T-helper 9 cell (primary cell): Measurements from ENCODE around the gene TXNRD2.

ENCODE experiments used
- DNase-seq: peaks from one replicate; pipeline ENCODE4 v3.0.0-alpha.2; 2020

TXNRD2 gene

DNA sequence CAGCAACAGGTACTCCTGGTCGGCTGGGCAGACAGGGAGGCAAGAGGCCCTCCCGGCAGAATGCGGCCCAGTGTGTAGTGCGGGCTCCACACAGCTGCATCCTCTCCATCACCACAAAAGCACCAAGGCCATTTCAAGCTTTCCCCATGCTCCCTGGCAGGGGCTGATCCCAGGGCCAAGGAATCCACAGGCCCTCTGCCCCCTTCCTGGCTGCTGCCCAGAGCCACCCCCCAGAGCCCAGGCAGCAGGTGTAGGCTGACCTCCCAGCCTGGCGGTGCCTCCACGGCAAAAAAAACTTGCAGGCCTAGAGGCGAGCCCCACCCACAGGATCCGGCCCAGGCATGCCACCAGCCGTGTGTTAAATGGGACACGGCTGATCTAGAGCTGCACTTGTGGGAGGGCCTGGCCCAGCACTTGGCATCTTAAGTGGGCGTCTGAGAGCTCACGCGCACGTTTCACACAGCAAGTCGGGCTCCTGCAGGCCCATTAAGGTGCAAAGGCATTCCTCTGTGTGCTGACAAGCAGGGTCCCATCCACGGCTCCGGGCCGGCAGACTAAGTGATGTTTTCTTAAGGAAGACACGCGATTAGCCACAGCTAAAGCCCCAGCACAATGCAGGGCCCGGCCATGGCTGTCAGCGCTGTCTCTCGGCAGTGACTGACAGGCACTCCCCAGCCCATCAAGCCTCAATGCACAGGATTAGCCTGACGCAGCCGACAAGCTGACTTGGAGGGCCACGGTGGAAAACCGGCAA is 67.1 kb downstream of the TXNRD2 start:
- DNase-seq, result no peak

DNA sequence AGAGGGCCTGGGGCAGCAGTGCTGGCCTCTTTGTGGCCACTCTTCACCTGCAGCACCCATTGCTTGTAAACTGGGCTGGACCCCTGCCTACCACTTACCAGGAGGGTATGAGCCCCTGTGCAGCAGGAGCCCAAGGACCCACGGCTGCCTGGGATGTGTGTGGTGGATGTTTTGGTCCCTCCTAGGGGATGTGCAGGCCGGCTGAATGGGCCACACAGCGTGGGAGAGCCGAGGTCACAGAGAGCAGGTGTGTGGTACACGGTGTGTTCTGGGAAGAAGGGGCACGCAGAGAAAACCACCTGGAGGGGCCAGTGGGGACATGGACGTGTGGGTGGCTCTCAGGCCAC is 67.7 kb downstream of the TXNRD2 start:
- DNase-seq, result no peak

DNA sequence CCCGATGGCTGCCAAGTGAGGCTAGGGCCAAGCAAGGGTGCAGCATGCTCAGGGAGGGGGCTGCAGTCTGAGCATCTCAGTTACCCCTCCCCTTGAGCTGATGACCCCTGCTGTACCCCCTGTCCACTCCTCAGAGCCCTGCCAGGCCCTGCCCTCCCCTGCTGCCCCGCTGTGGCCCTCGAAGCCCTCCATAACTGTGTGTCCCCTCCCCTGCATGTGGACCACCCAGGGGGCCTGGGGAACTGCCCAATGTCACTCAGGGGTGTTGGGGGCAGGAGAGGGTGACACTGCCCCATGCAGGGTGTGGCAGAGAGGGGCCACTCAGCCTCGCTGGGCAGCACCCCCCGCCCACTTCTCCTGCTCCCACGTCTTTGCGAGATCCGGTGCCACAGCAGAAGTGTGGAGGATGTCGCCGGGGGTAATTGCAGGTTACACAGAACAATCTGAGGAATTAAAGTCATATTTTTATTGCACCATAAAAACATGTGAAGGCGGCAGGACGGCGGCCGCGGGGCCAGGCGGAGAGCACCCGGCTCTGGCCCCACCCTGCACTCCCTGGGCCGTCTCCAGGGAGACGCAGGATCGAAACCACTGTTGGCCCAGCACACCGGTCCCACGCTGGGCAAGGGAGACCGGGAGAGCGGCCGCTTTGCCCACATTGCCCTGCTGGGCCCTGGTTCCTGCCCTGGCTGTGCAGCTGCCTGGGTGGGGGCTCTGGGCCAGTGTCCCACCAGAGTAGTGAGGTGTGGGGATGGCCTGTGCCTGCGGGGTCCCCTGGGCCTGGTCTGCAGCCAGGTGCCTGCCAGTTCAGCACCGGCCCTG is 68.3 kb downstream of the TXNRD2 start:
- no peak for DNase-seq

DNA sequence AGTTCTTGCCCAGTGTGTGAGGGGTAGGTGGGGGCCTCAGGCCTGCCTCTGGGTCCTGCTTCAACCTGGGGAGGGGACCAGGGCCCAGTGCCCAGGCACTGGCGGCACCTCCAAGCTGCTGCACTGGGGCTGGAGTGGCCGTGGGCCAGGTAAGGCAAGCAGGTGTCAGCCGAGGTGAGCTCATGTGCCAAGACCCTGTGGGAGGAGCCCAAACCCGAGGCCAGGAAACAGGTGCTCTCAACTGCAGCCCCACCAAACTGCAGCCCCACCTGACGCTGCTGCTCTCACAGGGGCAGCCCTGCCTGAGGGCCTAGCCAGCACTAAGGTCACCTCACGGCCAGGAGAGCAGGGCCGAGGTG is 68.9 kb downstream of the TXNRD2 start:
- DNase-seq, result no peak

DNA sequence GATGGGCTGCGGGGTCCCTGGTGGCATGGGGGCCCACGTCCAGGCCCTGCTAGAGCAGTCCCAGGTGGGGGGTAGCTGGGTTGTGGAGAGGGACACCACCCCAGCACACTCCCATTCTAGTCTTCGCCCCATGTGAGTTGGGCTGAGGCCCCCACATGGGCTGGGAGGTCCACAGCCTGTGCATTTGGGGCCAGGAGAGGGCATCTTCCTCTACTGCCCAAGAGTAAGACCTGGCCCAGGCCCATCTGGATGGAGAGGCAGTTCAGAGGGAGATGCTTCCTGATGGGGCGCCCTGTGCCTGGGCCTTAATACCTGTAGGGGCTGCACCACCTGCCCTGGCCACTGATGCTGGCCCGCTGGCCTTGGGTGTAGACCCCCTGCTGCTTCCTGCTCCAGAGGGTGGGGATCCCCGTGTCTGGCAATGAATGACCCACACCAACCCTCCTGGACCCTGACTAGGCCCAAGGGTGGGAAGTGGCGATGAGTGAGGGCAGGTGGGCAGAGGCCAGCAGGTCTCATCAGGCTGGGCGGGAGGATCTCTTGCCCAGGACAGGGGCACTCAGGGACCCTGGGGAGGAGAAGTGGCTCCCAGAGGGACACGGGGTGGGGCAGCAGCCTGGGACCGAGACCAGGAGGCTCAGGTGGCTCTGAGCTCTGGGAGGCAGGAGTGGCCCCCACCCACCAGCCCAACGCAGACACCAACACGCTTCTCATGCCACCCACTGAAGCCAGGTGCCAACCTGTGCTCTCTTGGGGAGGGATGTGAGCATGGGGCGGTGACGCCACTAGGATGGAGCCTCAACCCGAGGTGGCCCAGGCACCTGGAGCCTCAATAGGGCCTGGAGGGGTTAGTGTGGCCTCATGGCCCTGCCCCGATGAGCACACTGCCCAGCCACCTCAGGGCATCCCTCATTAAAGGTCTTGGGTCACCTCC is 69.5 kb downstream of the TXNRD2 start:
- no peak for DNase-seq

DNA sequence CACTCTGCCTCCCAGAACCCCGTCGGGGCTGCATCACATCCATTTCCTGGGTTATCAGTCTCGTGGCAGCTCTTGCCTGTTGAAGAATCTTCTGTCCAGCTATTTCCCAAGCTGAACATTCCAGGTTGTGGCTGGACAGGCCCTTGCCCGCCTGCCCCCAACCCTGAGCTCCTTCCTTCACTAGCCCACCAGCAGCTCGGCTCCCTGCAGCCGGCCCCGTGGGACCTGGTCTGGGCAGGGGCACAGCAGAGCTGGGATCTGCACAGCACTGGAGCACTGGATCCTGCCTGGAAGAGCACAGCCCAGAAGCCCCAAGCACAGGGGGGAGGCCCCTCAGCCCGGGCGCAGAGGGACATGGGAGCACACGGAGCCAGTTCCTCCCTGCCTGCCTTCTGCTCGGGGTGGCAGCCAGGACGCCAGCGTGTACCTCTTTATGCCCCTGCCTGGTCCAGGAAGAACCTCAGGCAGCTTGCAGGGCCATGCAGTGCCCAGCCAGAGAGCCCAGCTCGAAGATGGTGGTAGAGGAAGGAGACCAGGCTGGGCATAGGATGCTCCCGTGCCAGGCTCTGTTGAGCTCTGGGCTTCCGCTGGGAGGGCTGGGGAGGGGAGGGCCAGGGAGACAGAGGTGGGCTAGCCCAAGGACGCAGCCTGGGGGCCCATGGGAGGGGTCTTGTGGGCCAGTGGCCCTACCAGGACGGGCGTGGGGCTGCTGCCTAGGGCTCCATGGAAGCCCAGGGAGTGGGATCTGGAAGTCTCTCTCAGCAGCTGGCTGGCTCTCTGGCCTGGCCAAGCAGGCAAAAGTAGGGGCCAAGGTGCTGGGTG is 70.4 kb downstream of the TXNRD2 start:
- no peak for DNase-seq

GRCh38 chr22:19870153-19871022 is 71.2 kb downstream of the TXNRD2 start:
- DNase-seq, result no peak

DNA sequence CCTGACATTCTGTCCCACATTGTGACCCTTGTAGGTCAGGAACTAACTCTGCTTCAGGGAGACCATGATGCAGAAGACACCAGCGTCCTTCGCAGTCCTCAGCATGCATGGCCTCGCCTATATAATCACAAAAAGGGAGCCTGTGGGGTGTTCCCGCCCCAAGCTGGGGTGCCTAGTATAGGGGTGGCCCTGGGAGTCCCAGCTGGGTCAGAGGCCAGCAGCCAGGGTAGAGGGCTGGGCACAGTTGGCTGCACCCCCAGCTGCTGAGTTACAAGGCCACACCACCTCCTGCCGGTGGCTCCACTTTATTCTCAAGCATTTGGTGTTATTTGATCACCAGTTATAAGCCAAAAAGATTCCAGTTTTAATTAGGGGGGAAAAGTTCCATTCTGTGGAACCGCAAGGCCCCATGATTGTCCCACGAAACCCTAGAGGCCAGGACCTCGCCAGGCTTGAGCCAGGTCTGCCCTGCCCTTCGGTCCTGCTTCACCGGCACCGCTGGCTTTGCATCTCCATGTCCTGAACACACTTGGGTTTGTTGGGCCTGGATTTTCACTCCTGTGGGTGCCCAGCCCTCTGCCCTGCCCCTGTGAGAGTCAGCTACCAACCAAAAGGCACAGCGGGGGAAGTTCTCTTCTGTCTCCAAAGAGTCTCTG is 72.0 kb downstream of the TXNRD2 start:
- DNase-seq, result no peak

GRCh38 chr22:19868773-19869471 is 72.7 kb downstream of the TXNRD2 start:
- DNase-seq, result no peak

DNA sequence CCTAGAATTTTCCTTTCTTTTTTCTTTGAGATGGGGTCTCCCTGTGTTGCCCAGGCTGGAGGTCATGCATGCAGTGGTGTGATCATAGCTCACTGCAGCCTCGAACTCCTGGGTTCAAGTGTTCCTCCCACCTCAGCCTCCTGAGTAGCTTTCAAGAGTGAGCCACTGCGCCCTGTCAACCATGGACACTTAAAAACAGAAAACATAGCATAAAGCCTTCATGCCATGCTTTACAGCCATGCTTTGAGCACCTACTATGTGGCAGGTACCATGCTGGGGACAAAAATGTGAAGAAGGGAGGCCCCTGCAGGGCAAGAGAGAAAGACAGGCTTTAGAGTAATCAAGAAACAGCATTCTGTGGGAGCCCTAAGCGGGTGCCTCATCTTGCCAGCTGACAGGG is 73.3 kb downstream of the TXNRD2 start:
- DNase-seq, result no peak

DNA sequence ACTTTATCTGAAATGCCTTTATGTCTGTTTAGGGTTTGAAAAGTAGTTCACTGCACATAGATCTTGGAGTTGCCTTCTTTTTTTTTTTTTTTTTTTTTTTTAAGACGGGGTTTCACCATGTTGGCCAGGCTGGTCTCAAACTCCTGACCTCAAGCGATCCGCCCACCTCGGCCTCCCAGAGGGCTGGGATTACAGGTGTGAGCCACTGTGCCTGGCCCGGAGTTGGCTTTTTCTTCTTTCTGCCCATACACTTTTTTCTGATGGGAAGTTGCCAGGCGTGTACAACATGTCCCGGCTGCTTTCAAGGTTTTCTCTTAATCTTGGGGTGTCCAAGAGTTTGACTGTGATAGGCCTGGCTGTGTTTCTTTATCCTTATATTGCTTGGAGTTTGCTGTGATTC is 74.0 kb downstream of the TXNRD2 start:
- DNase-seq, result no peak

DNA sequence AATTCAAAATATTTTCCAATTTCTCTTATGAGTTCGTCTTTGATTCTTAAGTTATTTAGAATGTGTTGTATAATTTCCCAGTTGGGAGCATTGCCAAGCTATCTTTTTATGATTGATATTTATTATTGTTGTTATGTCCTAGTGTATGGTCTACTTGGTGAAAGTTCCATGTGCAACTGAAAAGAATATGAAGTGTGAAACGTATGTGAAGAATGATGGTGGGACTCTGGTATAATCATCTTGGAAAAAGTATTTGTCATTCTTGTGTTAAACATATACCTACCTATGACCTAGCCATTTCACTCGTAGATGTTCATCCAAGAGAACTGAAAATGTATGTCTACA is 75.0 kb downstream of the TXNRD2 start:
- DNase-seq, result no peak

GRCh38 chr22:19865141-19865829 is 76.3 kb downstream of the TXNRD2 start:
- no peak for DNase-seq

DNA sequence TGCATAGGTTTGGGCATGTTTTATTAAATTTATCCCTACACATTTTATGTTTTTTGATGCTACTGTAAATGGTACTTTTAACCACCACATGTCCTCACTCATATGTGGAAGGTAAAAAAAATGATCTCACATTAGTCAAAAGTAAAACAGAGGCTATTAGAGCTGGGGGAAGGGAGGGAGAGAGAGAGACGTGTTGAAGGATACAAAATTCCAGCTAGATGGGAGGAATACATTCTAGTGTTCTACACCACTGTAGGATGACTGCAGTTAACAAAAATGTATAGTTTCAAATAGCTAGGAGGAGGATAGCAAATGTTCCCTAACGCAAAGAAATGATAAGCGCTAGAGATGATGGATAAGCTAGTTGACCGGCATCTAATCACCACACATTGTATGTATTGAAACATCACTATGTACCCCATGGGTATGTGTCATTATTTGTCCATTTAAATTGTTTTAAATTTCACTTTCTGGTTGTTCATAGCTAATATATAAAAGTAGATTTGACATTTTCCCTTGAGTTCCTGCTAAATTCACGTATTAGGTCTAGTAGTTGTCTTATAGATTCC is 77.0 kb downstream of the TXNRD2 start:
- no peak for DNase-seq

DNA sequence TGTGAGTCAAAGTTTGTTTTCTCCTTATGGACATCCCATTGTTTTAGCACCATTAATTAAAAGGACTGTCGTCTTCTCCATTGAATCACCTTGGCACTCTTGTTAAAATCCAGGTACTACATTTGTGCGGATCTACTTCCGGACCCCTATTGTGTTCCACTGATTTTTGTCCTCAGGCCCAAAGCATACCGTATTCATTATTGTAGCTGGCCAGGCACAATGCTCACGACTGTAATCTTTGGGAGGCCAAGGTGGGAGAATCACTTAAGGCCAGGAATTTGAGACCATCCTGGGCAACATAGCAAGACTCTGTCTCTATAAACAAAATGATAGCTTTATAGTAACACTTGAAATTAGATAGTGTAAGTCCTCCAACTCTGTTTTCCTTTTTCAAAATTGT is 78.0 kb downstream of the TXNRD2 start:
- DNase-seq, result no peak

DNA sequence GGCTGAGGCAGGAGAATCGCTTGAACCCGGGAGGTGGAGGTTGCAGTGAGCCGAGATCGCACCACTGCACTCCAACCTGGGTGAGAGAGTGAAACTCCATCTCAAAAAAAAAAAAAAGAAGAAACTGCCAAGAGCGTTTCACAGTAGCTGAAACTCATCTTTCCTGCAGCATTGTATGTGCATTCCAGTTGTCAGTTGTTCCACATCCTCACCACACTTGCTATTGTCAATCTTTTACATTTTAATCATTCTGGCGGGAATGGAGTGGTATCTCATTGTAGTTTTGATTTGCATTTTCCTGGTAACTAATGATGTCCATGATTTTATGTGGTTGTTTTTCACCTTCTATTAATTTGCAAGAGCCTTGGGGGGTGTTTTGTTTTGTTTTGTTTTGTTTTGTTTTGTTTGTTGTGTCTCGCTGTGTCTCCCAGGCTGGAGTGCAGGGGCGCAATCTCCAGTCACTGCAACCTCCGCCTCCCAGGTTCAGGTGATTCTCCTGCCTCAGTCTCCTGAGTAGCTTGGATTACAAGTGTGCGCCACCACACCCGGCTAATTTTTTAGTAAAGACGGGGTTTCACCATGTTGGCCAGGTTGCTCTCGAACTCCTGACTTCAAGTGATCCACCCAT is 78.9 kb downstream of the TXNRD2 start:
- no peak for DNase-seq

DNA sequence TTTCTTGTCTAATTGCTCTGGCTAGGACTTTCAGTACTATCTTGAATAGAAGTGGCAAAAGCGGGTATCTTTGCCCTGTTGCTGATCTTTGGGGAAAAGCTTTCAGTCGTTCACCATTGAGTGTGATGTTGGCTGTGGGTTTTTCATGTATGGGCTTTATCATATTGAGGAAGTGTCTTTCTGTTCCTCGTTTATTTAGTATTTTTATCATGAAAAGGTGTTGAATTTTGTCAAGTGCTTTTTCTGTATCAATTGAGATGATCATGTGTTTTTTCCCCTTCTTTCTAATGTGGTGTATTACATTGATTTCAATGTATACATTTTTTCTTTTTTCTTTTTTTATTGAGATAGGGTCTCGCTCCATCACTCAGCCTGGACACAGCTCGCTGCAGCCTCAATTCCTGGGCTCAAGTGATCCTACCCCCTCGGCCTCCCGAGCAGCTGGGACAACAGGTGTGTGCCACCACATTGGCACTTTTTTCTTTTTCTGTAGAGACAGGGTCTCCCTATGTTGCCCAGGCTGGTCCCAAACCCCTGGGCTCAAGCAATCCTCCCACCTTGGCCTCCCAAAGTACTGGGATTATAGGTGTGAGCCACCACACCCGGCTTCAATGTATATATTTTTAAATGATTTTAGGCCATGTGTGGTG is 81.6 kb downstream of the TXNRD2 start:
- DNase-seq, result no peak

GRCh38 chr22:19857382-19857781 is 84.2 kb downstream of the TXNRD2 start:
- DNase-seq, result no peak
